ENCODE data around the gene GTF2A1.
"Not testable (repeated sequence)": the region's sequence is repeated elsewhere in the genome, so short reads cannot be mapped to it uniquely, and the experiment has no call there.

Gene GTF2A1

DNA sequence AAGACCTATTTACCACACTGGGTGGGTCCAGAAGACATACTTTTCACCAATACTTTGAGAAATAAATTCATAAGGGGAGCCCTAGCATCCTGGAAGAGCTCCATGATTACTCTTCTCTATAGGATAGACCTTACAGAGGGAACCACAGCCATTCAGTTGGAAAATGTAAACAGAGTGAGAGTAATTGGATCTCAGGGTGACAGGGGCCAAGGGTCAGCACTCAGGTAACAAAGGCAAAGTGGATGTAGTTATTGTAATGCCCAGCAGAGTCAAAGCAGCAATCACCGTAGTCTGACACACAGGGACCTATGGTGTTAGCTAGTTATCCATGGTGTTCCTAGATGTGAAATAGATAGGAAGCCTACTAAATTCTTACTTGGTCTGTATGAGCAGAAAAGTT is 10.8 kb upstream of the GTF2A1 start:
- DNase-seq (ENCODE audit: low spot score) = no peak

DNA sequence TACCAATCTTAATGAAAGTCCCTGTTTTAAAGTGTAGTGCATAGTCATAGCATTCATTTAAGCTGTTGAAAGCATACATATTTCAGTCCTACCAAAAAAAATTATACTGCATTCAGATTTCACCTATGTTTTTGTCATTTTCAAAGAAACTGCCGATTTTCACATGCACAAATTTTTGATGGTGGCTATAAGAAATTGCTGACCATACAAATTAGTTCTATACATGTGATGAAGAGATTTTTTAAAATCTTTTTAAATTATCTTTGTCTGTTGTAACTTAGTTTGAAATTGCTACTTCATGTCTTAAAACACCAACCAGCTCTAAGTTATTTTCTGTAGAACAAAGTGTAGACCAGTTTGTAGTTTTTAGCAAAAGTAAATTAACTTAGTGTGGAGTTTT is 3.5 kb upstream of the GTF2A1 start:
- DNase-seq (ENCODE audit: low spot score) = no peak

DNA sequence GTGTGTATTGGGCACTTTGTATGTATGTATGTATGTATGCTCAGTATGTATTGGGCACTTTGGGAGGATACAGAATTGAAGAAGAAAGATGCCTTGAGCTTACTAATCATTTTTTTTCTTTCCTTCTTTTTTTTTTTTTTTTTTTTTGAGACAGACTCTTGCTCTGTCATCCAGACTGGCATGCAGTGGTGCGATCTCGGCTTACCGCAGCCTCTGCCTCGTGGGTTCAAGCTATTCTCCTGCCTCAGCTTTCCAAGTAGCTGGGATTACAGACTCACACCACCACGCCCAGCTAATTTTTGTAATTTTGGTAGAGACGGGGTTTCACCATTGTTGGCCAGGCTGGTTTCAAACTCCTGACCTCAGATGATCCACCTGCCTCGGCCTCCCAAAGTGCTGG is 3.0 kb upstream of the GTF2A1 start:
- not testable (repeated sequence) for DNase-seq (ENCODE audit: low spot score)

DNA sequence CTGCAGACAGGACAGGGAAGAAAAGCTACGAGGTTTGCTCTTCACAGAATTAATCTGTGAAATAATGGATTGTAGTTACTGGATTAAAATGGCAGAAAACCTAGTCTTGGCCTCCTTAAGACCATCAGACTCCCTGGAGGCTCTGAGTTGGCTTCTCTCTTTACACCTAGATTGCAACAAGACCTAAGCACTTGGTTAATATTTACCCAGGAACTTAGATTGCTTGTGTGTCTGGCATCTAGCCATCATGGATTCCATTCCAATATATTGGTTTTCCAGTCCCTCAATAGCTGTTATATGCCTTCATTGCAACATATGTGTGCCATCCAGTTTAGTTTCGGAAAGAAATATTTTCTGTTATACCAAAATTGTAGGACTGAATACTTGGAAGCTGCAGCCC is 1.9 kb upstream of the GTF2A1 start:
- no peak for DNase-seq (ENCODE audit: low spot score)

DNA sequence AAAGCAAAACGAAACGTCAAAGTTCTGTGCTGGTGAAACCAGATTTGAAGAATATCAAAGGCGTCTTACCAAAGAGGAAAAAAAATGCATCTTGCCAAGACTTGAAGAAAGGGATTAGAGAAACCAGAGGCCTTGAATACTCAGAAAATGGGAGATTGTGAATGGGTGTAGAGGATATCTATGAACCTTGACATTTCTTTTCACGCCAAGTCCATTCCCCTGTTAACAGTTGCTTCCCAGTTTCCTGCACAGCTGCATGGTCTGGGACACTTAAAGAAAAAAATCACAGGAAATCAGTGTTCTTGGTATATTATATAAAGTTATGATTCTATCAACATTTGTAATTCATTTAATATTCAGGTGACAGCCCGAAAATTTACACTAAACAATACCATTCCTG is 1.4 kb upstream of the GTF2A1 start:
- DNase-seq (ENCODE audit: low spot score) = no peak

DNA sequence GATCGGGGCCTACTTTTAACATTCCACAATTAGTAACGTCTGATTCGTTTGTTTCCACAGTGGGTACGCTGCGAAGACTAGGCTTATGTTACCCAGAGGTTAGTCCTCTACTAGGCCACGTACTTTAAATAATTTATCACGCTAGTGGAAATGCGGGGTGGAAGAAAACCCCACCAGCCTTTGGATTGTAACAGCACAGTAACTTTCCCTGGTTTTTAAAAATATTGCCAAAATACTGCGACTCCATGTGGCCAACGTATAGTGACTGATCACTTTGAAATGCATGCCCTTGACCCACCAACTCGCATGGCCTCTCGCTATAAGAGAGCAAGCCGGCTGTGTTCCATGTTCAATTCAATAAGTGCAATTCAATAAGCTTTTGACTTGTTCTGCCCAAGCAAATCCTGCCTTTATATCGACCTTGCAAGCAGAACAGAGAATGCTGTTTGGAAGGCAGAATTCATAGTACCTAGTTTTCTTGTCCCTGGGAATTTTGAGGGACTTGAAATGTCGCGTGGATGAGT is 882 bp upstream of the GTF2A1 start:
- no peak for DNase-seq (ENCODE audit: low spot score)

DNA sequence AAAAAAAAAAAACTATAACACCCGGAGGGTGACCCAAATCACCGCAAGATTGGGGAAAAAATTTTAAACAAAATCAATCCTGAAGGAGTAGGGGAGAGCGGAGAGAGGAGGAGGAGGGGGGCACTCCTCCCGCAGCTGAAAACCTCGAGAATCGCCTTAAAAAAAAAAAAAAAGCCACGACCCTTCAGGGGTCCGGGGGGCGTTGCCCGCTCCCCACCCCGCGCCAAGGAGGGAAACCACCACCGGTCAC is 254 bp downstream of the GTF2A1 start:
- no peak for DNase-seq (ENCODE audit: low spot score)

DNA sequence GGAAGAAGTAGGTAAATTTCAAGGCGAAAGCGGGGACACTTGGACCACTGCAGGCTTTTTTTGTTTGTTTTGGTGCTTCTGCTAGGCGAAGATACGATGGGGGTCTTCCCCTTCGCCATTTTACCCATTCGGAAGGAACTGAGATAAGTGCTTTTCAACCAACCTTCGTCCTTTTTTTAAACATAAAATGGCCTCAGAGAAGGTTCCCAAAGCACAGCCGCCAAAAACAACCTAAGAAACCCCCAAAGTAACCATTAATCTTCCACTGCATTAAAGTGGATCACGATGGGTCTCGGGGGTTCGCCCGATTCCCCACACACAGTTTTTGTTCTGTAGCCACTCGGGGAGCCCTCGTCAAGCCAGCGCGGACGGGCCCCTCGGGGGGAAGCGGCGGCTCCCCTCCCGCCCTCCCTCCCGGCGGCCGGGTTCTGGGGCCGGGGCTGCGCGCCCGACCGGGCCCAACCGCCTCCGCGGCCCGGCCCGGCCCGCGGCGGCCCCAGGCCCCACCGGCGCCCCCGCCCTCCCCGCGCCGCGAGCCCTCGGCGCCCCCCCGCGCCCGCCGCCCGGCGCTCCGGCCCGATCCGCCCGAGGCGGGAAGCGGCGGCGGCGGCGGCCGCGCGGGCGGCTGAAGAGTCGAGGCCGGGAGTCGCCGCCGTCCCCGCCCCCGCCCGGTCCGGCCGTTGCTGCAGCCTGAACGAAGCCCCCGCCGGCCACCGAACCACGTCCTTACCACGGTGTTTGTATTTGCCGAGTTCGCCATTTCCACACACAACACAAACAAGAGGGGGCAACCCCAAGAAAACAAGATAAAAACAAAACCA is 790 bp downstream of the GTF2A1 start:
- peak; percentile 25 for DNase-seq (ENCODE audit: low spot score)

DNA sequence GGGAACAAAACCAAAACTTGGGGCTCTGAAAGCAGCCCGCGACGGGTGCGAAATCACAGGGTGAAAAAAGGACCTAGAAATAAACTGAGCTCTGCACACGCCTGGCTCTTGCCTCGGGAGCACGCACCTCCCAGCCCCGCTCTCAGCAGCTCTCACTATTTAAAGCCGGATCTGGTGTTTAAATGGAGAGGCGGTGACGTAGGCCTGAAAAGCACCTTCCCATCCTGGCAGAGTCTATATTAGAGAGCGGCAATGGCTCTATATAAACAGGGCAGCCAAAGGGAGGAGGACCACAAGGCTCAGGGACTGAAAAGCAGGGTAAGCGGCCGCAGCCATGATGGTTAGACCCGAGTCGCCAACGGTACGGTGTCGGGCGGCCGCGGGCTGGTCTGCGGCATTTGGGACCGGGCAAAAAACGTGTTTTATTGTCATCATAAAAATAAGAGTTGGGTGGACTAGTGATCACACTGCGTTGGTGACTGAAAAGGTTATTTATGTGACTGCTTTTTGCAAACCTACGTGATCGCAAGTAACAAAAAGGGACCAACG is 1.5 kb downstream of the GTF2A1 start:
- DNase-seq (ENCODE audit: low spot score) = peak; percentile 94

DNA sequence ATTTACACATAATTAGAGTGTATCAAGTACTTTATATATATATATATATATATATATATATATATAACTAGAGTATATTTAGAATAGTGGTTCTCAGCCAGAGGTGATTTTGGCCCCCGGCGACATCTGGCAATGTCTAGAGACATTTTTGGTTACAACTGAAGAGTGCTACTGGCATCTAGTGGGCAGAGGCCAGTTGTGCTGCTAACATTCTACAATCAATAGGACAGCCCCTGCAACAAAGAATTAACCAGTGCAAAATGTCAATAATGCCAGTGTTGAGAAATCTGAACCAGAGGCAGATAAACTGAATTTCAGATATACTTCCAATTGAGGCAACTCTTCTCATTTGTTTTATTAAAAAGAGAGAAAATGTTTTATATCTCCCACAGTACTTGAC is 8.9 kb downstream of the GTF2A1 start:
- DNase-seq (ENCODE audit: low spot score) = peak; percentile 5

DNA sequence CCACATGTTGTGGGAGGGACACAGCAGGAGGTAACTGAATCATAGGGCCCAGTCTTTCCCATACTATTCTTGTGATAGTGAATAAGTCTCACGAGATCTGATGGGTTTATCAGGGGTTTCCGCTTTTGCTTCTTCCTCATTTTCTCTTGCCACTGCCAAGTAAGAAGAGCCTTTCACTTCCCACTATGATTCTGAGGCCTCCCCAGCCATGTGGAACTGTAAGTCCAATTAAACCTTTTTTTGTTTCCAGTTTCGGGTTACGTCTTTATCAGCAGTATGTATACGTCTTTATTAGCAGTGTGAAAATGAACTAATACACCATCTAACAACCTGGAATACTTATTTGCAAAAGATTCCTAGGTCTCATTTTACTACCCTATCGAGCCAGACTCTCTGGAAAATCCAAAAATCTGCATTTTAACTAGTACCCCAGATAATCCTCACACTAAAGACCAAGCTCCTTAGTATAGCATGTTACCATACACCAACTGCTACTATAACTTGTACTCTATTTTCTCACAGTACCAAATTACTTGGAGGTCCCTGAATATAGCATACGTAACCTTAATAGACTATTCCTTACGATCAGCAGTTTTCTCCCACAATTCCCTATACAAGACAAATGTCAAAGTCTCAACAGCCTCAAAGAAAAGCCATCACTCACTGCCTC is 11.5 kb downstream of the GTF2A1 start:
- DNase-seq (ENCODE audit: low spot score) = no peak

DNA sequence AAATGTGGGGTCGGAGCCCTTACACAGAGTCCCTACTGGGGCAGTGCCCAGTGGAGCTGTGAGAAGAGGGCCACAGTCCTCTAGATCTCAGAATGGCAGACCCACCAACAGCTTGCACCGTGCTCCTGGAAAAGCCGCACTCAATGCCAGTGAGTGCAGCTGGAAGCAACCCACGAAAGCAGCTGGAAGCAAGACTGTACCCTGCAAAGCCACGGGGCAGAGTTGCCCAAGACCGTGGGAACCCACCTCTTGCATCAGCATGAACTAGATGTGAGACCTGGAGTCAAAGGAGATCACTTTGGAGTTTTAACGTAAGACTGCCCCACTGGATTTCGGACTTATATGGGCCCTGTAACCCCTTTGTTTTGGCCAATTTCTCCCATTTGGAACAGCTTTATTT is 12.3 kb downstream of the GTF2A1 start:
- no peak for DNase-seq (ENCODE audit: low spot score)

DNA sequence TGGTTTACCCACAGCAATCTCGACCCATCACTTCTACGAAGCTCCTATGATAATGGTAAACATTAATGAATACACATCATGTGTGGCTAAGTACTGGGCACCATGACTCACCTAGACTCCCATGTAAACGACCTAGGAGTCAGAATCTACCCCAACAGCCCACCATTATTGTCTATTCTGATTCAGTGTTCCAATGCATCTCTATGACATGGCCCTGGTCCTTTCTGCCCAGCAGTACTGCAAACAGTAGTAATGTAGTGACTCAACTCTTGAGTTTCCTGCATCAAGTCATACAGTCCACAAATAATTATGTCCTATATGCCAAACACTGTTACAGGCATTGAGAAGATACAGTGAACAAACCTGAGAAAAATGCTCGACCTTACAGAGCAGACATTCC is 14.6 kb downstream of the GTF2A1 start:
- DNase-seq (ENCODE audit: low spot score) = no peak

DNA sequence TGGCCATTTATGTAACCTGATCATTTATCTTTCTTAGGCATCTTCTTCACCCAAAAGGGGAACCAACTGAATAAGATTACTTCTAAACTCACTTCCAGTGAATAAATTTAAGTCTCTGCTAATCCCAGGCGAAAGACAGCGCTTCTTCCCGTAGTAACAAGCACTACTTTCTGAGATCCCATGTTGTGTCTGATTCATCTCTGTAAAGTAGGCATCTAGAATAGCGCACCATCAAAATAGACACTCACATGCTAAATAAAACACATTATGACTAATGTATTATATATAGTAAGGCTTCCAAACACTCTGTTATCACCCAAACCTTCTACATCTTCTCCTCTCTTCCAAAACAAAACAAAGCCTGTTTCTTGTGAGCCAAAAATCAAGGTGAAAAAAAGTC is 15.1 kb downstream of the GTF2A1 start:
- no peak for DNase-seq (ENCODE audit: low spot score)

DNA sequence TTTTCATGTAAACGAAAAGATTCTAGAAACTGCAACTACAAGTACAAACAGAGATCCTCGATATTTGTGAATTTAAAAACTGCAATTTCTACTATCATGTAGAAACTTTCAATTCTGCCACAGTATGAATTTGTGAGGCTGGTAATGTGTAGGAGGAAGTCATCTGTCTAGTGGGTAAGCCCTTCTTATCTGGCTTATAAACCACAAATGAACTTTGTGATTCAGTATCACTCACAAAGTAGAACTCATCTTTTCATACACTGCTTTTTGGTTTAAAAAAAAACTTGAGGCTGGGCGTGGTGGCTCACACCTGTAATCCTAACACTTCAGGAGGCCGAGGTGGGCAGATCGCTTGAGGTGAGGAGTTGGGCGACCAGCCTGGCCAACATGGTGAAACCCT is 20.7 kb downstream of the GTF2A1 start:
- no peak for DNase-seq (ENCODE audit: low spot score)

DNA sequence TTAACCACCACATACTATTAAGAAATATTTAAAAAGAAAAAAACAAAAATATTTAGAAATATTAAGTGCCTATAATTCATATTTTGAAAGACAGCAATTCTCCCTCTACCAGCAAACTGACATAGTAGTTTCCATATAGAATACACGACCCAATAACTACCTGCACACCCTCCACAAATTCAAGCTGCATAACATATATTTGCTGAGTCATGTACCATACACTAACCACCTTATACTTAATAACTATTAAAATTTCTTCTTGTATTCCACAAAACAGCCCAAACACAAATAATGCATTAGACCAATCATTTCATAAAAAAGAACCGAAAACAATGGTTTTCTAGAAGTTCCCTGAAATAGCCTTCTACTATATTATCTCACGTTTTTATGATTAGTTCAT is 21.7 kb downstream of the GTF2A1 start:
- DNase-seq (ENCODE audit: low spot score) = no peak

DNA sequence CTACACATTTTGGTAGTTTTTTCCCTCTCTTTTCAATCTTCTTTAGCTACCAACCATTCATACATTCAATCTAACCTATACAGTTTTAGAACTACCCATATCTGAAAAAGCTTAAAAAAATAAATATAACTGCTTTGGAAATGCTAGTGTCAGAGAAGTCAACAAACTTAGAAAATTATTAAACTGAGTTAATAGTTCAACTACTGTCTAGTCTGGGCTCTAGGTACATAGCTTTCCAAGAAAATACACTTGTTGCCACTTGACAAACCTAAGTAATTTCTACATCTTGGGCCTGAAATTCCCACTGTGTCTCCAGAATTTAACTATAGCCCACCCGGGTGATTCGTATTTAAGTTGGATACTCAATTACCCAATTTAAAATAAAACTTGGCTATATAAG is 22.1 kb downstream of the GTF2A1 start:
- no peak for DNase-seq (ENCODE audit: low spot score)

DNA sequence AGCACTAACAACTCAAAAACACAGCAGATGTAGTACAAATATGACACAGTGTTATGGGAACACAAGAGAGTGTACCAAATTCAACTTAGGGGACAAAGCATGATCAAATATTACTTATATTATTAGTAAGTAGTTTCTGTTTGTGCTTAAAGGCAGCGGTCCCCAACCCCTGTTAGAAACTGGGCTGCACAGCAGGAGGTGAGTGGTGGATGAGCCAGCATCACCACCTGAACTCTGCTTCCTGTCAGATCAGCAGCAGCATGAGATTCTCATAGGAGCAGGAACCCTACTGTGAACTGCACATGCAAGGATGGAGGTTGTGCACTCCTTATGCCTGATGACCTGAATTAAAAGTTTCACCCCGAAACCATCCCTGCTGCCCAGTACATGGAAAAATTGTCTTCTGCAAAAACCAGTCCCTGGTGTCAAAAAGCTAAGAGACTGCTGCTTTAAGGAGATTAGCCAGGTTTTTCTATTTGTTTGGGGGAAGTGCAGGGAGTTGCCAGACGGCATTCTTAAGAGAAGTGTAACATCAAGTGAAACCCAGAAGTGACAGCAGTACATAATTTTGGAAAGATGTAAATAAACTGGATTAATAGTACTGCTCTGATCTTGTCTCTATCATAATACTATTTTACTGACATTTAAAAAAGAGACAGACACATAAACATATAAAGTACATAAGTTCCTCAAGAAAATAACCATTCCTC is 26.7 kb downstream of the GTF2A1 start:
- DNase-seq (ENCODE audit: low spot score) = no peak

DNA sequence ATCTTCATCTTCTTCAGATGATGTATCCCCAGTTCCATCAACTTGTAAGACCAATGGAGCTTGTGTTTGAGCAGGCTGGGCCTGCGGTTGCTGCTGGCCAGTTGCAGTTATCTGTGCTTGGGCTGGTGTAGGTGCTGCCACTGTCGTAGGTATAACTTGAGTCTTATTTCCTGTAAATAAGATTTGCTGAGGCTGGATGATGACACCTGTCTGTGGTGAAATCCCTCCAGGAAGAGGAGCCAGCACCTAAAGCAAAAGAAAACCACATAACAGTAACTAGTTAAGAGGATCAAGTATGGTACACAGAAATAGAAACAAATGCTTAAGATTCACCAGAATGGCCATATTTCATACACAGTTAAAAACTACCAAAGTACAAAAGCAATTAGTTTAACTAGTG is 28.2 kb downstream of the GTF2A1 start:
- DNase-seq (ENCODE audit: low spot score) = no peak

DNA sequence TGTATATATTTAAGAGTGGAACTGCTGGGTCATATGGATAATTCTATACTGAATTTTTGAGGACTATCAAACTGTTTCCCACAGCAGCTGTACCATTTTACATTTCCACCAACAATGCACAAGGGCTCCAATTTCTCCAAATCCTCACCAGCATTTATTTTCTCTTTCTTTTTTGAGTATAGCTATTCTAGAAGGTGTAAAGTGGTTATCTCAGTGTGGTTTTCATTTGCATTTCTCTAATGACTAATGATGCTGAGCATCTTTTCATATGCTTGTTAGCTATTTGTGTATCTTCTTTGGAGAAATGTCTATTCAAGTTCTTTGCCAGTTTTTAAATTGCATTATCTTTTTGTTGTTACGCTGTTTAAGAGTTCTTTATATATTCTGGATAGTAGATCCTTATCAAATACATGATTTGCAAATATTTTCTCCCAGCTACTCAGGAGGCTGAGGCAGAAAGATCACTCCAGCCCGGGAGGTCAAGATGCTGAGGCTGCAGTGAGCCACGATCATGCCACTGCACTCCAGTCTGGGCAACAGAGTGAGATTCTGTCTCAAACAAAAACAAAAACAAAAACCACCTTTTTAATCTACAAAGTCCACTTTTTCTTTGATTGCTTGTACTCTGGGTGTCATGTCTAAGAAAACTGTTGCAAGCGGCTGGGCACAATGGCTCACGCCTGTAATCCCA is 32.8 kb downstream of the GTF2A1 start:
- DNase-seq (ENCODE audit: low spot score) = no peak

DNA sequence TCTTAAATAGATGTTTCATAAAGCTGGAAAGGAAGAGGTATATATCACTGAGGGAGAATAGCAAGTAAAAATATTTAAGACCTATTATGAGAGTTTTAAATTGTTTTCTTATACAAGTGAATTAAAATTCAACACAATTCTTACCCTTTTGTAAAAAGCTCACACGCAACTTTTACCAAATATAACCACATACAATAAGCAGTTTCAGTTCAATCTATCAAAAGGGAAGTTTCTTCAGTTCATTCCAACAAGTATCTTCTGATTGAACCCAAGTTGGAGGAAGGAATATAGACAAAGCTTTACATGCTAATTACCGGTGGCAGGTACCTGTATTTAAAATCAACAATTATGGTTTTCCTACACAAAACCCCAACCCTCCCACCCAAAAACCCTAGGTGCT is 41.1 kb downstream of the GTF2A1 start:
- DNase-seq (ENCODE audit: low spot score) = no peak

DNA sequence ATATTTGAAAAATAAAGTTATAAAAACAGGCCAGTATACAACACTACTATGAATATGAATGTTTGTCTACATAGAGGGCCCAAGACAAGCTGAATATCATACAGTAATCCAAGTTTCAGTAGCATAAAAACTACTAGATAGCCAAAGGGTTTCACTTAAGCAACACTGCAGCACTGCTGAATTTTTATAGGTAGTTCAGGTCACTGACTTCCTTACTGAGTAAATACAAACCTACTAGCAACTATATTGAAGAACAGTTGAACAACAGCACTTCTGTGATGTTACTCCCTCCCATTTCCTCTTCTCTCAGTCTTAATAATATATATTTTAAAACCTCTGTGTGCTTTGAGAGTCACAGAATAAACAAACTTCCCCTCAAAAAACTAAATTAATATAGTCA is 42.7 kb downstream of the GTF2A1 start:
- DNase-seq (ENCODE audit: low spot score) = no peak

All from LoVo (cell line).